GM12865 (cell line): ENCODE measurements around the gene ABTB2.

Experiments
- DNase-seq: peaks from one replicate; pipeline ENCODE4 v3.0.0; 2010; ENCODE audit warnings: low read depth
- H3K4me3 ChIP-seq: 2 replicates; pipeline ENCODE4 v1.5.1; 2011; ENCODE audit warnings: mild to moderate bottlenecking, low read depth, low read length, control low read depth
- TF ChIP-seq, protein P1 (sequence below): IDR thresholded peaks from 2 replicates; pipeline ENCODE4 v1.5.1; 2011; ENCODE audit warnings: low read length, control low read depth, low read depth, inconsistent platforms; ENCODE audit not compliant: insufficient read depth; ENCODE audit errors: missing control alignments

Gene ABTB2

DNA sequence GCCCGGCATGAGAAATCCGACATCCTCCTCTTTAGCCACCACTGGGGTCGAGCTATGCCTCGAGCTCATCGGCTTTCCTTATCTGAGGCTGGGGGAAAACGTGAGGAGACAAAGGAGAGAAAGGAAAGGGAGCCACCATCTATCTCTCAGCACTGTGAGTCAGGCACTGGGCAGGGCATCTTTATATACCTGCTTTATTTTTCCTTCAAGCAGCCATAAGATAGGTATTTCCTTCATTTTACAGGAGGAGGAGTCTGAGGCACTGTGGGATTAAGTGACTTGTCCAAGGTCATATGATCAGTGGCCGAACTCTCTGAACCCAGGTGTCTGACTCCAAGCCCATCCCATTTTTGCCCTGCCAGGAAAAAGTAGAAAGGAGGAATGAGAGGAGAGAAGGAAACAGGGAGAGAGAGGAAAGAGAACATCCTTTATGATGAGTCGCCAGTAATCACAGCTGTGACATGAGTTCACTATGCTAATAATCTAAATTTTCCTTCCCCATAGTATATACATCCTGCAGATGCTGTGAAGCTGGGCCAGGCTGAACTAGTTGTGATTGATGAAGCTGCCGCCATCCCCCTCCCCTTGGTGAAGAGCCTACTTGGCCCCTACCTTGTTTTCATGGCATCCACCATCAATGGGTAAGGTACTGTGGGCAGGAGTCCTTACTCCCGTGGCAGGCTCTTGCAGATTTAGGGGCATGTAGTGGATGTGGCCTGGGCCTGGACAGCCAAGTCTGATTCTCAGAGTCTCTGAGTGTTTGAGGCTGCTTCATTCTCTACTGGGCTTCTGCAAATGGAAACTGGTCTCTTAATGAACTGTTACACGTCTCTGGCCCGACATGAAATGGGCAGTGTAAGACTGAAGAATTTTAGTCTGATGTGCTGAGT lies 230.6 kb downstream of the ABTB2 start:
- no peak overlapping the region for H3K4me3 ChIP-seq
- DNase-seq: no peak
- TF ChIP-seq, protein P1, sequence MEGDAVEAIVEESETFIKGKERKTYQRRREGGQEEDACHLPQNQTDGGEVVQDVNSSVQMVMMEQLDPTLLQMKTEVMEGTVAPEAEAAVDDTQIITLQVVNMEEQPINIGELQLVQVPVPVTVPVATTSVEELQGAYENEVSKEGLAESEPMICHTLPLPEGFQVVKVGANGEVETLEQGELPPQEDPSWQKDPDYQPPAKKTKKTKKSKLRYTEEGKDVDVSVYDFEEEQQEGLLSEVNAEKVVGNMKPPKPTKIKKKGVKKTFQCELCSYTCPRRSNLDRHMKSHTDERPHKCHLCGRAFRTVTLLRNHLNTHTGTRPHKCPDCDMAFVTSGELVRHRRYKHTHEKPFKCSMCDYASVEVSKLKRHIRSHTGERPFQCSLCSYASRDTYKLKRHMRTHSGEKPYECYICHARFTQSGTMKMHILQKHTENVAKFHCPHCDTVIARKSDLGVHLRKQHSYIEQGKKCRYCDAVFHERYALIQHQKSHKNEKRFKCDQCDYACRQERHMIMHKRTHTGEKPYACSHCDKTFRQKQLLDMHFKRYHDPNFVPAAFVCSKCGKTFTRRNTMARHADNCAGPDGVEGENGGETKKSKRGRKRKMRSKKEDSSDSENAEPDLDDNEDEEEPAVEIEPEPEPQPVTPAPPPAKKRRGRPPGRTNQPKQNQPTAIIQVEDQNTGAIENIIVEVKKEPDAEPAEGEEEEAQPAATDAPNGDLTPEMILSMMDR: no peak

DNA sequence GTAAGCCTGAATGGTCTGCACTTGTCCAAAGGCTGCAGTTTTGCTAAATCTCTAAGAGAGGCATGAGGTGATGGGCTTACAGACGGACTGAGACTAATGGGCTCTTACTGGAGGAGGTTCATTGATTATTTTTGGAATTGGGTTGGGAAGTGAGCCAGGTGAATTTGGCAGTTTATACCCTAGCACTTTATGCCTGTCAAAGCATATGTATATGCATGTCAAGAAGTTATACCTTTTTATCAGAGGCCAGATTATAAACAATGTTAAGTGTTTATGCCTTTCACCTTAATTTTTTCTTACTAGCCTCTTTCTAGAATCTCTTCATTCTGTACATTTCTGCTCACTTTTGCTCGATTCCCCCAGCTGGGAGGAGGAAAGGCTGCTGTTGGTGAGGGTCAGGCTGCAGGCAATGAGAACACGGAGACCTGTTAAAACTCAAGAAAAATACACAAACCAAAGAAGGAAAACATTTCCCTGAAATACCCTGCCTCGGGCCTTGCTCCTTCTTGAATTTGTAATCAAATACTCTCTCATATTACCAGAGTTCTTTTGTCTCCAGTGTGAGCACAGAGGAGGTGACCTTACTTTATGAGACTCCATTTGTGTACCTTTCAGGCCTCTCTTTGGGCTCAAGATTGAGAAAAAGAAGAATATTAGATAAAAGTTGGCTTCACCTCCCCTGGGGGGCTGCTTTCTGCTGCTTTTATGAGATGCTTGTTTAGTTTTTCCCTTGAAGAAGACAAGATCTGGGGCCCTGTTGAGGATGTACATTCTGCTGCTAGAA lies 232.7 kb downstream of the ABTB2 start:
- no peak for DNase-seq

DNA sequence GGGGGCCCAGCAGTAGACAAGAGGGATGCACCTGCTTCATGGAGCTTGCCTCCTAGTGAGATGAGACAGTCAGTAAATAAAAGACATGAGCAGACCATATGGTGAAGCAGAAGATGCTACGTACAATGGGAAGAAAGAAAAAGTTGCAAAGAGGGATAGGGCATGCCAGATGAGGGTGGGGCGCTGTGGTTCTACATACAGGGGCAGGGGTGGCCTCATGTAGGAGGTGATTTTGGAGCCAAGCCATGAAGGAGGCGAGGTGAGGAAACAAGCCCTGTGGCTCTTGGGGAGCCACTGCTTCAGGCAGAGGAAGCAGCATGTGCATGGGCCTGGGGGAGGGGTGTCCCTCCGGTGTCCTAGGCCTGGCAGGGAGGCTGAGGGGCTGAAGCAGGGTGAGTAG lies 237.2 kb downstream of the ABTB2 start:
- TF ChIP-seq, protein P1: no peak
- DNase-seq: no peak
- no peak overlapping the region for H3K4me3 ChIP-seq

More for the DNA sequence above, 232.7 kb downstream of the ABTB2 start:
- TF ChIP-seq, protein P1: no peak
- no peak overlapping the region for H3K4me3 ChIP-seq

DNA sequence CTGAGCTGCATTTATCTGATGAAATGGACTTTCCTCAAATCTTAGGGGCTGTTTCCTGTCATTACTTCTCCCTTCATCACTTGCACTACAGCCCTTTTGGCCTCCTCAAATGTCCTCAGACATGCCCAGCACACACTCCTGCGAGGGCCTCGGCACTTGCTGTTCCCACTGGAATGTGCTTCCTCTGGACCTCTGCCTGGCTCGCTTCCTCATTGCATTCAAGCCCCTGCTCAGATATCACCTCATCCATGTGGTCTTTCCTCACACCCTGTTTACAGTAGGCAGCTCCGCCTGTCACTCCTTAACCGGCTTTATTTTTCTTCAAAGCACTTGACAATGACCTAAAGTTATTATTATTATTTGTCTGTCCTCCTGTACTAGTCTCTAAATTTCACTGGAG lies 243.3 kb downstream of the ABTB2 start:
- no peak for DNase-seq
- no peak overlapping the region for H3K4me3 ChIP-seq
- TF ChIP-seq, protein P1: no peak

DNA sequence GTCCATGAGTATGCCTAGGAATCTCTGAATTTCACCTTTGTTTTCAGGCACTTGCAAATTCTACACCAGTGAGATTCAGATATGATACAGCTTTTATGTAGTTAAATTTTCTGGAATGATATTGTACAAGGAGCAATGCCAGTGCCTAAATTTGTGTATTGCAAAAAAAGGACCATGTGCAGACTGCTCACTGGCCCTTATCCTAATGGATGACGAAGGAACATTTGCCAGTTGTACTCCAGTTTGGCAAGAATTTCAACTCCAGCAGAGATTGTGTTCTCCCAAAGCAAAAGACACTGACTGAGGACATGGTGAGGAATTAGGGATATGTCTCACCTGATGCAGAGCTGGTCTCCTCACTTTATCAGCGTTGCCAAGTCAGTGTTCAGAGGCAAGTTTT lies 243.8 kb downstream of the ABTB2 start:
- TF ChIP-seq, protein P1: no peak
- DNase-seq: no peak

DNA sequence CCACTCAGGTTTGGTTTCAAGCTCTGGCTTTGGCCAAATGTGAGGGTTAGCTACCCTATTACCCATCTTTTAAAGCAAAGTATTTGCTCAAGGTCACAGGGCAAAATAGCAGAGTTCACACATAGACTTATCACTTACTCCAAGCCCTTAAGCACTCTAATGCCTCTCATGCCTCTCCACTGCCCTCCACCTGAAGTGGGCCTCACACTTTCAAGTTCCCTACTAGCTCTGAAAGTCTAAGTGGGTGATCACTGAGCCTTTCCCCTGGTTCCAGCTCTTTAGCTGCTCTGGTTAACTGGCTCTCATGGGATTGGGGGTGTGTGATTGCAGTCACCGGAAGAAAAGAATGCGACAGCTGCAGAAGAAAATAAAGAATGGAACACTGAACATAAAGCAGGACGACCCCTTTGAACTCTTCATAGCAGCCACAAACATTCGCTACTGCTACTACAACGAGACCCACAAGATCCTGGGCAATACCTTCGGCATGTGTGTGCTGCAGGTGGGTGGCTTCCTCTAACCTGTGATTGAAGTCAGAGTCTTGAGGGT lies 246.0 kb downstream of the ABTB2 start:
- TF ChIP-seq, protein P1: no peak
- H3K4me3 ChIP-seq: no peak overlapping the region
- DNase-seq: no peak

More for the DNA sequence above, 243.8 kb downstream of the ABTB2 start:
- H3K4me3 ChIP-seq: no peak overlapping the region
